Measurements from ENCODE around the gene HID1.
"Not testable (repeated sequence)": the region's sequence is repeated elsewhere in the genome, so short reads cannot be mapped to it uniquely, and the experiment has no call there.

HID1 gene

GRCh38 chr17:74972107-74972972 lies at the start of gene HID1:
HID1 (minus strand) TSS chr17:74972759; CDS start chr17:74972656, 103 bp downstream.
- DNase-seq = peak; percentile 68

DNA sequence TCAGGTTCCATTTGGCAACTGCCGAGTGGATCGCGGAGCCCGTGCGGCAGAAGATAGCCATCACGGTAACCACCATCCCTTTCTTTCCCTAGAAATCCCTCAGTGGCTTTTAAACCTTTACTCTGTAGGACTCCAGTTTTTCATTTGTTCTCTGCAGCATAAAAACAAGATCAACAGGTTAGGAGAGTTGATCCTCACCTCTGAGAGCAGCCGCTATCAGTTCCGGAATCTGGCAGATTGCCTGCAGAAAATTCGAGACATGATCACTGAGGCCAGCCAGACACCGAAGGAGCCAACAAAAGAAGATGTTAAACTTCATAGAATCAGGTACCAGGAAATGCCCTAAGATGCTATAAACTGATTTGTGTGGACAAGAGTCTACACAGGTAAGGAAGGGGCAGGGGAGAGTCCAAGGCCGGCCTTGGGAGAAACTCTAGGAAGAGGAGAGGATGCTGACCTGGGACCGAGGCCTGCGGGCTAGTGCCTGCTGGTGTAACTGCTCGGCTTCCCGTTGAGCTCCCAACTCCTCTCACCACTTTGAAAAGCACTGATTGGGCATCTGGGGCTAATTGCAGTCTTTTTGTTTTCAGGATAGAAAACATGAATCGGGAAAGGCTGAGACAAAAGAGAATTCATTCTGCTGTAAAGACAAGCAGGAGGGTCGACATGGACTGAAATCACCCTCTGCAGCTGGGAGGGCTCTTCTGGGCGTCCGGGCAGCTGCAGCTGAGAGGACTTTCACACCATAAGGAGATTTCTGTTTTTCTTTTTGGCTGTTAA lies 48.0 kb upstream of the HID1 start:
- no peak for DNase-seq

- no peak for DNase-seq
Measured at GRCh38 chr17:75019710-75020109, 47.2 kb upstream of the HID1 start.

DNA sequence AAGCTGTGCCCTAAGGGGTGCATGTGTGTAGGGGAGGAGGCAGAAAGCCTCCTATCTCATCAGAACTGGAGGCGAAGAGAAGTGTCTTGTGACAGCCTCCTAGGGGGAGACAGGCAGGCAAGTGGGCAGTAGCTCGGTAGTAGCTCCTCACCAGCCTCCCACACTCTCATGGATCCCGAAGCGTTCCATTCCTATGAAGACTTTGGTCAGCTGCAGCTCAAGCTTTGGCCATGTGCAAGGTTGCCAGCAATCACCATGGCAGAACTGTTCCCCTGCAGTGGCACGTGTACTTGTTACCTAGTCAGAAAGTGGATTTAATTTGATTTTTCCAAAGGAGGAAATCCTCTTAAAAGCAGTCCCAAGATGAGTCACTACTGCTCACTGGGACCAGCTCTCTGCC lies 46.6 kb upstream of the HID1 start:
- DNase-seq = no peak

DNA sequence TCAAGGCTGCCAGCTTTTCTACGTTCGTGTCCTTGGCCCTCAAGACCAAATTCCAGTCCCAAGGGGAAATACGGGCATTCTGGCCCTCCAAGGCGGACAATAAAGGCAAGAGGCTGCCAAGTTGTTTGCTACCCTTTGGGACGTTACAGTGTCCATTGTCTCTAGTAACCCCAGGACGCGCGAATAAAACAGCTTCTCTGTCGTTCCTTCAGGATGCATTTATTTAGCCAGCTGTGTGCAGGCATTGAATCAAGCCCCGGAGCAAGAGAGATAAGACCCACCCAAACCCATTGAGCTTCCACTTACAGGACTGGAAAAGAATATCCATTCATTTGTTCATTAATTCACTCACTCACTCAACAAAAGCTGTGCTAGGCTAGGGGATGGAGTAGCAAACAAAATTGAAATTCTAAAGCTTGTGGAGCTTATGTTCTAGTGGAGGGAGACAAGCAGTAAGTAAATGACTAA lies 40.6 kb upstream of the HID1 start:
- DNase-seq = no peak

- DNase-seq = peak; percentile 96
Measured at GRCh38 chr17:75012346-75013091, 40.0 kb upstream of the HID1 start, which contains the start of gene MRPL58. MRPL58 (plus strand) TSS chr17:75012670; CDS start chr17:75012687, 17 bp downstream.

- no peak for DNase-seq
Measured at GRCh38 chr17:75012096-75012345, 39.5 kb upstream of the HID1 start.

GRCh38 chr17:75011401-75012095 lies 39.0 kb upstream of the HID1 start:
- no peak for DNase-seq

GRCh38 chr17:75010683-75011400 lies 38.3 kb upstream of the HID1 start:
- peak; percentile 12 for DNase-seq

DNA sequence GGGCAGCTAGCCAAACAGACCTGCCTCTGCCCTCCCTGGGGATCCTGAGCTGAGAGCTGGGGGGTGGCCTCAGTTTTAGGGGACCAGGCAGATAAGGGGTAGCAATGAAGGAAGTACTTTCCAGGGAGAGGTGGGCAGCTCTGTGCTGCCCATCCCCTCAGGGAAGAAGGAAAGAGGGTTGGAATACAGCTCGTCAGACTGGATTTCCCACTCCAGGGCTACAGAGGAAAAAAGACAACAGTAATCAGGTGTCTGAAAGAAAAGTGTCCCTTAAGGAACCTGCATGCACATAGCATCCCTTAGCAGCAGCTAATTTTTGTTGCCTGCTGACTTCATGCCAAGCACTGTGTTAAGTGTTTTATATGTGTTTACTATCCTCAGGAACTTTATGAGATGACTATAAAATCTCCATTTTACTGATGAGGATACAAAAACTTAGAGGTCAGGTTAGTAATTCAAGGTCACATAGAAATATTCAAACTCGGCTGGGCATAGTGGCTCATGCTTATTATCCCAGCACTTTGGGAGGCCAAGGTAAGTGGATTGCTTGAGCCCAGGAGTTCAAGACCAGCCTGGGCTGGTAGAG lies 36.7 kb upstream of the HID1 start:
- no peak for DNase-seq

DNA sequence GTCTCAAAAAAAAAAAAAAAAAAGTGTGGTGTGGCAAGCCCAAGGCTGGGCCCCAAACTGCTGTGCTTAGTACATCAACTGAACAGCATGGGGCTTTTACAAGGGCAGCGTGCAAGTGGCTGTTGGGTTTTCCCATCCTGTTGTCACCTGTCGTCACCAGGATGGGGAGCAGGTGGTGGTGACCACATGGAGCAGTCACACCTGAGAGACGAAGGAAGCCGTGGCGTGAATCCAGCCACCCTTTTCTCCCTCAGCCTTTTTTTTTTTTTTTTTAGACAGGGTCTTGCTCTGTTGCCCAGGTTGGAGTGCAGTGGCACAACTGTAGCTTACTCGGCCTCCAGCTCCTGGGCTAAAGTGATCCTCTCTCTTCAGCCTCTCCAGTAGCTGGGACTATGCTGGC lies 35.8 kb upstream of the HID1 start:
- no peak for DNase-seq

- peak; percentile 54 for DNase-seq
Measured at GRCh38 chr17:75006653-75007052, 34.1 kb upstream of the HID1 start.

DNA sequence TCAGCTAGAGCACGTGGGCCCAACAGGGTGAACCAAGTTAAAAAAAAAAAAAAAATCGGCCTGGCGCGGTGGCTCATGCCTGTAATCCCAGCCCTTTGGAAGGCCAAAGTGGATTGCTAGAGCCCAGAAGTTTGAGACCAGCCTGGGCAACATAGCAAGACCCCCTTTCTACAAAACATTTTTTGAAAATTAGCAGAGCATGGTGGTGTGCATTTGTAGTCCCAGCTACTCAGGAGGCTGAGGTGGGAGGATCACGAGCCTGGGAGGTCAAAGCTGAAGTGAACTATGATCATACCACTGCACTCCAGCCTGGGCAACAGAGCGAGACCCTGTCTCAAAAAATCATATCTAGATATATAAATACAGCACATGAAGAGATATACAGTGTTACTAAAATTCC lies 33.5 kb upstream of the HID1 start:
- DNase-seq = not testable (repeated sequence)

- no peak for DNase-seq
Measured at GRCh38 chr17:75005291-75005690, 32.7 kb upstream of the HID1 start.

DNA sequence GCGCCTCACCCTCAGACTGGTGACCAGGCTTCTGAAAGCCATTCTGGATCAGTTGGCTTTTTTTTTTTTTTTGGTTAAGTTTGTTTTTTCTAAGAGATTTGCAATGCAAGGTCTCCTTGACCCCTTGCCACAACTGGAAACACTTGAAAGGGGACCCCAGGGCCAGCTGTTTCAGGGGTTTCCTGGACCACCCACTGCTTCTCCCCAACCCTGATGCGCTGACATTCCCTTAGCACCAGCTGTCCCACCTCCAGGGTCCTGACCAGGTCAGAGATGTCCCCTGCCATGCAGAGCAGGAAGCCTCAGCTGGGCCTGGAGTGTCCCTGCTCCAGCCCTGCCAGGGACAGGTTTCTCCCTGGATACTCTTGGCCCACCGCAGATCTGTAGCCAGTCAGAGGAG lies 31.8 kb upstream of the HID1 start:
- DNase-seq = no peak

DNA sequence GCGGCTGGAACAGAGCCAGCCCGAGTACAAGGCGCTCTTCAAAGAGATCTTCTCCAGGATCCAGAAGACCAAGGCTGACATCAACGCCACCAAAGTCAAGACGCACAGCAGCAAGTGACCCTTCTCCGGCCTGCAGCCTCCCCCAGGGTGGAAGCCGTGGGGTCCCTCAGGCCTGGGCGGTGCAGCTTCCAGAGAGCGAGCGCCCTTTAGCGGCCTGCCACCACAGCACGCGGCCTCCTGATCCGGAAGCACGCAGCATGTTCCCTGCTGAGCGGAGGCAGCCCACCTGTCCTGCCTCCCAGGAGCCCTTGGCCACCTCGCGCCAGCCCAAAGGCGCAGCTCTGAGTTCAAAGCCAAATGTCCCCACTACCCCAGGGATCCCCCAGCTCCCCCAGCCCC lies 31.4 kb upstream of the HID1 start:
- DNase-seq = no peak

DNA sequence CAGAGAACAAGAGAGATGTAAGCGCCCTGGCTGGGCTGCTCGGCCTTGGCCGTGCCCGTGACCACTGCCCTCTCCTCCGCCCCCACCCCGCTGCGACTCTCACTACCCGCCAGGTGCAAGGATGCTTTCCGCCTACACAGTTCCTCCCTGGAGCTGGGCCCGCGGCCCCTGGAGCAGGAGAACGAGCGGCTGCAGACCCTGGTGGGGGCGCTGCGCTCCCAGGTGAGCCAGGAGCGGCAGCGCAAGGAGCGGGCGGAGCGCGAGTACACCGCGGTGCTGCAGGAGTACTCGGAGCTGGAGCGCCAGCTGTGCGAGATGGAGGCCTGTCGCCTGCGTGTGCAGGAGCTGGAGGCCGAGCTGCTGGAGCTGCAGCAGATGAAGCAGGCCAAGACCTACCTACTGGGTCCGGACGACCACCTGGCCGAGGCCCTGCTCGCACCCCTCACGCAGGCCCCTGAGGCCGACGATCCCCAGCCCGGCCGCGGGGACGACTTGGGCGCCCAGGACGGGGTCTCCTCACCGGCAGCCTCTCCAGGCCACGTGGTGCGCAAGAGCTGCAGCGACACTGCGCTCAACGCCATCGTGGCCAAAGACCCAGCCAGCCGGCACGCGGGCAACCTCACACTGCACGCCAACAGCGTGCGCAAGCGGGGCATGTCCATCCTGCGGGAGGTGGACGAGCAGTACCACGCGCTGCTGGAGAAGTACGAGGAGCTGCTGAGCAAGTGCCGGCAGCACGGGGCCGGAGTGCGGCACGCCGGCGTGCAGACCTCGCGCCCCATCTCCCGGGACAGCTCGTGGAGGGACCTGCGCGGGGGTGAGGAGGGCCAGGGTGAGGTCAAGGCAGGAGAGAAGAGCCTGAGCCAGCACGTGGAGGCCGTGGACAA lies 30.8 kb upstream of the HID1 start:
- no peak for DNase-seq

- DNase-seq = peak; percentile 53
Measured at GRCh38 chr17:75001915-75002843, 29.6 kb upstream of the HID1 start.

DNA sequence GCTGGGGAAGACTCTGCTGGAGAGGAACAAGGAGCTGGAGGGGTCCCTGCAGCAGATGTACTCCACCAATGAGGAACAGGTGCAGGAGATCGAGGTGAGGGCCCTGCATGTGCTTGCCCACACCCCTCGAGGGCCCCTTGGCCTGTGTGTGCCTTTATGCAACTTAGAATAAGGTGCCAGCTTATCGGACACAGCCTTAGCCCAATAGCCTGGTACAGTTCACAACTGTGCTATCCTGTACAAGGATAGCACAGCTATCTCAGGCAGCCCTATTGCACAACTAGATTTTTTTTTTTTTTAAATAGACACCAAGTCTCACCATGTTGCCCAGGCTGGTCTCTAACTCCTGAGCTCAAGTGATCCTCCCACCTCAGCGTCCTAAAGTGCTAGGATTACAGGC lies 27.0 kb upstream of the HID1 start:
- no peak for DNase-seq

GRCh38 chr17:74998783-74999182 lies 26.2 kb upstream of the HID1 start:
- DNase-seq = no peak

Data from hematopoietic multipotent progenitor cell treated with erythropoietin and hydrocortisone succinate and interleukin-3 and kit ligand, for 4 days (in vitro differentiated cells).